ENCODE results near the gene OLFM3. TPM values are rescaled to one million over a fixed set of nuclear protein-coding genes. Genes with fewer than 3 reads are reported as not detected.

Gene OLFM3
- polyA plus RNA-seq, 3 donors from 2014 or later, result not detected

GRCh38 chr1:101873672-101874071, 123.1 kb downstream of the OLFM3 start:
- no peaks in the 10 kb centered on the region for H3K4me1 Mint-ChIP-seq
- H3K4me3 Mint-ChIP-seq, result no peak overlapping the region
- no peak for DNase-seq
- no peaks in the 10 kb centered on the region for H3K27me3 Mint-ChIP-seq (ENCODE audit: low read depth in 3 of 3)
- H3K9me3 Mint-ChIP-seq, result peaks cover 0 to 6% (median 2%) of the 10 kb centered on the region in 6 donors
- H3K27ac Mint-ChIP-seq, result no peak overlapping the region
- no peaks in the 10 kb centered on the region for H3K36me3 Mint-ChIP-seq

GRCh38 chr1:101859941-101860340, 136.8 kb downstream of the OLFM3 start:
- Mint-ChIP-seq H3K27ac (no peak overlapping the region), H3K36me3 (no peaks in the 10 kb centered on the region), H3K9me3 (peaks cover 0 to 3% (median 0%) of the 10 kb centered on the region in 6 donors), H3K4me1 (no peaks in the 10 kb centered on the region), H3K4me3 (no peak overlapping the region), H3K27me3 (ENCODE audit: low read depth in 3 of 3) (no peaks in the 10 kb centered on the region)
- DNase-seq, result no peak

- Mint-ChIP-seq H3K27me3 (ENCODE audit: low read depth in 3 of 3) (no peaks in the 10 kb centered on the region), H3K4me1 (no peaks in the 10 kb centered on the region), H3K4me3 (no peak overlapping the region), H3K36me3 (no peaks in the 10 kb centered on the region), H3K9me3 (peaks cover 0 to 3% (median 0%) of the 10 kb centered on the region in 6 donors), H3K27ac (no peak overlapping the region)
- no peak for DNase-seq
Observed at GRCh38 chr1:101854271-101854670, 142.5 kb downstream of the OLFM3 start.

GRCh38 chr1:101852936-101853335, 143.8 kb downstream of the OLFM3 start:
- no peaks in the 10 kb centered on the region for H3K4me1 Mint-ChIP-seq
- no peaks in the 10 kb centered on the region for H3K27me3 Mint-ChIP-seq (ENCODE audit: low read depth in 3 of 3)
- peaks cover 0 to 5% (median 0%) of the 10 kb centered on the region in 6 donors for H3K9me3 Mint-ChIP-seq
- H3K4me3 Mint-ChIP-seq, result no peak overlapping the region
- DNase-seq, result no peak
- H3K27ac Mint-ChIP-seq, result no peak overlapping the region
- H3K36me3 Mint-ChIP-seq, result no peaks in the 10 kb centered on the region

GRCh38 chr1:101849356-101849755, 147.4 kb downstream of the OLFM3 start:
- no peak for DNase-seq
- H3K4me1 Mint-ChIP-seq, result no peaks in the 10 kb centered on the region
- no peaks in the 10 kb centered on the region for H3K27me3 Mint-ChIP-seq (ENCODE audit: low read depth in 3 of 3)
- H3K4me3 Mint-ChIP-seq, result no peak overlapping the region
- no peaks in the 10 kb centered on the region for H3K36me3 Mint-ChIP-seq
- peaks cover 0 to 5% (median under 1%) of the 10 kb centered on the region in 6 donors for H3K9me3 Mint-ChIP-seq
- H3K27ac Mint-ChIP-seq, result no peak overlapping the region

- Mint-ChIP-seq H3K27ac (no peak overlapping the region), H3K36me3 (no peaks in the 10 kb centered on the region), H3K9me3 (peaks cover 0 to 6% (median 3%) of the 10 kb centered on the region in 6 donors), H3K4me1 (no peaks in the 10 kb centered on the region), H3K4me3 (no peak overlapping the region), H3K27me3 (ENCODE audit: low read depth in 3 of 3) (peaks cover 0 to 2% (median 0%) of the 10 kb centered on the region in 3 donors)
- no peak for DNase-seq
Observed at GRCh38 chr1:101847626-101848025, 149.1 kb downstream of the OLFM3 start.

- Mint-ChIP-seq H3K4me1 (no peaks in the 10 kb centered on the region), H3K9me3 (peaks cover 0 to 6% (median 3%) of the 10 kb centered on the region in 6 donors), H3K36me3 (no peaks in the 10 kb centered on the region), H3K27me3 (ENCODE audit: low read depth in 3 of 3) (peaks cover 0 to 2% (median 0%) of the 10 kb centered on the region in 3 donors), H3K4me3 (no peak overlapping the region), H3K27ac (no peak overlapping the region)
- DNase-seq, result no peak
Observed at GRCh38 chr1:101846820-101847219, 149.9 kb downstream of the OLFM3 start.

- DNase-seq, result no peak
- no peak overlapping the region for H3K4me3 Mint-ChIP-seq
- H3K36me3 Mint-ChIP-seq, result no peaks in the 10 kb centered on the region
- peaks cover 0 to 2% (median 0%) of the 10 kb centered on the region in 3 donors for H3K27me3 Mint-ChIP-seq (ENCODE audit: low read depth in 3 of 3)
- H3K27ac Mint-ChIP-seq, result no peak overlapping the region
- peaks cover 0 to 8% (median 2%) of the 10 kb centered on the region in 6 donors for H3K9me3 Mint-ChIP-seq
- H3K4me1 Mint-ChIP-seq, result no peaks in the 10 kb centered on the region
Observed at GRCh38 chr1:101843160-101843559, 153.6 kb downstream of the OLFM3 start.

- DNase-seq, result no peak
- peaks cover 0 to 2% (median 0%) of the 10 kb centered on the region in 3 donors for H3K27me3 Mint-ChIP-seq (ENCODE audit: low read depth in 3 of 3)
- peaks cover 0 to 8% (median 1%) of the 10 kb centered on the region in 6 donors for H3K9me3 Mint-ChIP-seq
- no peak overlapping the region for H3K4me3 Mint-ChIP-seq
- H3K36me3 Mint-ChIP-seq, result no peaks in the 10 kb centered on the region
- H3K4me1 Mint-ChIP-seq, result no peaks in the 10 kb centered on the region
- no peak overlapping the region for H3K27ac Mint-ChIP-seq
Observed at GRCh38 chr1:101841824-101842223, 154.9 kb downstream of the OLFM3 start.

- DNase-seq, result no peak
- Mint-ChIP-seq H3K27ac (no peak overlapping the region), H3K4me3 (no peak overlapping the region), H3K36me3 (no peaks in the 10 kb centered on the region), H3K27me3 (ENCODE audit: low read depth in 3 of 3) (no peaks in the 10 kb centered on the region), H3K4me1 (no peaks in the 10 kb centered on the region), H3K9me3 (peaks cover 0 to 4% (median 0%) of the 10 kb centered on the region in 6 donors)
Observed at GRCh38 chr1:101835988-101836387, 160.7 kb downstream of the OLFM3 start.

GRCh38 chr1:101833312-101833711, 163.4 kb downstream of the OLFM3 start:
- DNase-seq, result no peak
- no peaks in the 10 kb centered on the region for H3K4me1 Mint-ChIP-seq
- H3K27me3 Mint-ChIP-seq (ENCODE audit: low read depth in 3 of 3), result peaks cover 0 to 2% (median 0%) of the 10 kb centered on the region in 3 donors
- H3K4me3 Mint-ChIP-seq, result no peak overlapping the region
- peaks cover 0 to 2% (median 0%) of the 10 kb centered on the region in 6 donors for H3K9me3 Mint-ChIP-seq
- H3K36me3 Mint-ChIP-seq, result no peaks in the 10 kb centered on the region
- no peak overlapping the region for H3K27ac Mint-ChIP-seq

GRCh38 chr1:101826416-101826815, 170.3 kb downstream of the OLFM3 start:
- Mint-ChIP-seq H3K27me3 (ENCODE audit: low read depth in 3 of 3) (peaks cover 0 to 2% (median 2%) of the 10 kb centered on the region in 3 donors), H3K27ac (no peak overlapping the region), H3K36me3 (no peaks in the 10 kb centered on the region), H3K4me1 (no peaks in the 10 kb centered on the region), H3K9me3 (peaks cover 0 to 8% (median 0%) of the 10 kb centered on the region in 6 donors), H3K4me3 (no peak overlapping the region)
- no peak for DNase-seq

GRCh38 chr1:101820071-101820470, 176.7 kb downstream of the OLFM3 start:
- Mint-ChIP-seq H3K4me3 (no peak overlapping the region), H3K9me3 (peaks cover 0 to 12% (median 0%) of the 10 kb centered on the region in 6 donors), H3K36me3 (no peaks in the 10 kb centered on the region), H3K27me3 (ENCODE audit: low read depth in 3 of 3) (peaks cover 0 to 2% (median 0%) of the 10 kb centered on the region in 3 donors), H3K4me1 (no peaks in the 10 kb centered on the region), H3K27ac (no peak overlapping the region)
- no peak for DNase-seq

- no peak for DNase-seq
- H3K9me3 Mint-ChIP-seq, result peaks cover 0 to 6% (median under 1%) of the 10 kb centered on the region in 6 donors
- no peak overlapping the region for H3K4me3 Mint-ChIP-seq
- H3K27me3 Mint-ChIP-seq (ENCODE audit: low read depth in 3 of 3), result peaks cover 0 to 2% (median 1%) of the 10 kb centered on the region in 3 donors
- H3K27ac Mint-ChIP-seq, result no peak overlapping the region
- H3K36me3 Mint-ChIP-seq, result no peaks in the 10 kb centered on the region
- no peaks in the 10 kb centered on the region for H3K4me1 Mint-ChIP-seq
Observed at GRCh38 chr1:101816262-101816661, 180.5 kb downstream of the OLFM3 start.

- no peaks in the 10 kb centered on the region for H3K9me3 Mint-ChIP-seq
- no peak for DNase-seq
- H3K27ac Mint-ChIP-seq, result no peak overlapping the region
- no peaks in the 10 kb centered on the region for H3K36me3 Mint-ChIP-seq
- no peaks in the 10 kb centered on the region for H3K4me1 Mint-ChIP-seq
- no peaks in the 10 kb centered on the region for H3K27me3 Mint-ChIP-seq (ENCODE audit: low read depth in 3 of 3)
- H3K4me3 Mint-ChIP-seq, result no peak overlapping the region
Observed at GRCh38 chr1:101798417-101798816, 198.3 kb downstream of the OLFM3 start.
